ENCODE data around the gene PCAT6. TPM values are rescaled to one million over a fixed set of nuclear protein-coding genes. Genes with fewer than 3 reads are reported as not detected.

The PCAT6 gene
- total and polyA plus RNA-seq, 7 experiments from 2014 or later, result 0.70 to 1.5 (median 0.94) TPM; not detected in 3

- intact Hi-C loops (cut with micrococcal nuclease), result no loop called here
- peaks cover 8 to 18% (median 12%) of the 10 kb centered on the region in 7 donors for H3K4me1 Mint-ChIP-seq
- Histone ChIP-seq H3K9me3 (ENCODE audit: control insufficient read depth in 2 of 3, low read length in 3 of 3) (no peaks in the 10 kb centered on the region), H3K27me3 (ENCODE audit: control insufficient read depth in 2 of 2, insufficient read depth in 2 of 2, low read length in 2 of 2) (peaks cover 0 to 16% of the 10 kb centered on the region in 2 donors), H3K36me3 (ENCODE audit: control insufficient read depth in 2 of 3, insufficient read depth in 3 of 3, low read length in 3 of 3) (no peaks in the 10 kb centered on the region), H3K4me1 (ENCODE audit: control insufficient read depth in 2 of 2, insufficient read depth in 2 of 2, low read length in 2 of 2) (peaks cover 0 to 8% of the 10 kb centered on the region in 2 donors), H3K27ac (ENCODE audit: low read depth, low read length) (no peak overlapping the region), H3K4me3 (ENCODE audit: low read length) (no peak overlapping the region)
- ATAC-seq (no peak), DNase-seq (no peak)
- ChIA-PET CTCF (interaction anchor here (0.7 kb wide), 1 partner anchor 485 kb away, joined by 4 read pairs; no protein-coding TSS in a partner anchor), POLR2A (no interaction called here)
- no peak overlapping the region for H3K27ac Mint-ChIP-seq
- no peaks in the 10 kb centered on the region for H3K36me3 Mint-ChIP-seq
- peaks cover 0 to 2% (median 0%) of the 10 kb centered on the region in 11 donors for H3K9me3 Mint-ChIP-seq
- no peak overlapping the region for H3K4me3 Mint-ChIP-seq
- H3K27me3 Mint-ChIP-seq, result peaks cover 9 to 51% (median 36%) of the 10 kb centered on the region in 5 donors
Observed at GRCh38 chr1:202858789-202859414, 48.1 kb downstream of the PCAT6 start.

GRCh38 chr1:202860744-202861419 lies 50.1 kb downstream of the PCAT6 start:
- CTCF ChIA-PET, result no interaction called here

More at GRCh38 chr1:202860744-202861419, 50.1 kb downstream of the PCAT6 start:
- Histone ChIP-seq H3K36me3 (ENCODE audit: control insufficient read depth in 2 of 3, insufficient read depth in 3 of 3, low read length in 3 of 3) (no peaks in the 10 kb centered on the region), H3K4me3 (ENCODE audit: low read length) (peak overlapping the region; percentile 53), H3K9me3 (ENCODE audit: control insufficient read depth in 2 of 3, low read length in 3 of 3) (no peaks in the 10 kb centered on the region), H3K27me3 (ENCODE audit: control insufficient read depth in 2 of 2, insufficient read depth in 2 of 2, low read length in 2 of 2) (peaks cover 0 to 16% of the 10 kb centered on the region in 2 donors), H3K27ac (ENCODE audit: low read depth, low read length) (no peak overlapping the region), H3K4me1 (ENCODE audit: control insufficient read depth in 2 of 2, insufficient read depth in 2 of 2, low read length in 2 of 2) (peaks cover 0 to 8% of the 10 kb centered on the region in 2 donors)
- Mint-ChIP-seq H3K4me1 (peaks cover 8 to 18% (median 12%) of the 10 kb centered on the region in 7 donors), H3K9me3 (peaks cover 0 to 3% (median 0%) of the 10 kb centered on the region in 11 donors), H3K36me3 (no peaks in the 10 kb centered on the region), H3K4me3 (peak overlapping the region; percentile 73 to 90 (median 84)), H3K27me3 (peaks cover 27 to 70% (median 54%) of the 10 kb centered on the region in 5 donors), H3K27ac (no peak overlapping the region)
- POLR2A ChIA-PET, result no interaction called here
- ATAC-seq (peak; percentile 58), DNase-seq (peak in 3 of 9 donors; percentile 9 to 36 (median 23))
- intact Hi-C loops (cut with micrococcal nuclease), result no loop called here

Other genes starting within 250 kb of the PCAT6 start
- not detected for gene SYT2, start 100.5 kb upstream of the PCAT6 start, total RNA-seq
- gene SYT2, start 100.5 kb upstream of the PCAT6 start, polyA plus RNA-seq, result under 1 TPM in 1 of 2 donors, not detected in 1; 0.02 TPM
- gene KDM5B, start 2.5 kb upstream of the PCAT6 start, total RNA-seq, result 100 to 1,000 TPM in 1 of 5 experiments, 10 to 100 TPM in 4; 55.2 to 105 (median 70.1) TPM
- 10 to 100 TPM; 16.1 to 18.3 TPM for gene KDM5B, start 2.5 kb upstream of the PCAT6 start, polyA plus RNA-seq
- gene RABIF, start 78.2 kb downstream of the PCAT6 start, total RNA-seq, result 10 to 100 TPM; 11.6 to 17.1 (median 14.5) TPM
- gene RABIF, start 78.2 kb downstream of the PCAT6 start, polyA plus RNA-seq, result 10 to 100 TPM; 18.2 to 24.9 TPM
- gene KLHL12, start 116.3 kb downstream of the PCAT6 start, total RNA-seq, result 10 to 100 TPM; 15.6 to 28.0 (median 24.5) TPM
- gene KLHL12, start 116.3 kb downstream of the PCAT6 start, polyA plus RNA-seq, result 10 to 100 TPM; 12.1 to 18.3 TPM
- 10 to 100 TPM; 51.9 to 84.5 (median 69.6) TPM for gene ADIPOR1, start 147.4 kb downstream of the PCAT6 start, total RNA-seq
- 10 to 100 TPM; 56.8 to 93.8 TPM for gene ADIPOR1, start 147.4 kb downstream of the PCAT6 start, polyA plus RNA-seq
- gene CYB5R1, start 156.3 kb downstream of the PCAT6 start, total RNA-seq, result 10 to 100 TPM; 22.8 to 50.2 (median 48.0) TPM
- 10 to 100 TPM; 63.1 to 71.3 TPM for gene CYB5R1, start 156.3 kb downstream of the PCAT6 start, polyA plus RNA-seq
- 100 to 1,000 TPM in 2 of 5 experiments, 10 to 100 TPM in 3; 61.4 to 134 (median 77.0) TPM for gene TMEM183A, start 196.4 kb downstream of the PCAT6 start, total RNA-seq
- 10 to 100 TPM; 42.5 to 56.0 TPM for gene TMEM183A, start 196.4 kb downstream of the PCAT6 start, polyA plus RNA-seq
- 10 to 100 TPM in 1 of 5 experiments, 1 to 10 TPM in 2, under 1 TPM in 2; 0.40 to 45.5 (median 2.4) TPM for gene PPFIA4, start 215.5 kb downstream of the PCAT6 start, total RNA-seq
- gene PPFIA4, start 215.5 kb downstream of the PCAT6 start, polyA plus RNA-seq, result not detected